Left renal cortex interstitium (tissue), 4 donors: ENCODE results near the gene TMTC2. TPM values are rescaled to one million over a fixed set of nuclear protein-coding genes. Genes with fewer than 3 reads are reported as not detected.

Experiments
- DNase-seq, 4 donors: peaks; one replicate each; pipeline ENCODE4 v3.0.0-alpha.2; 2013; ENCODE audit warnings: low read depth in 4 of 4, low spot score in 2 of 4, missing footprints in 1 of 4
- polyA plus RNA-seq, 4 donors: library from polyadenylated mRNA; unstranded; fragments of 120-200 nt; gene quantifications; one replicate each; pipeline ENCODE4 v1.2.1, GENCODE V29; 2013; ENCODE audit not compliant: insufficient read length in 4 of 4

TMTC2 gene
- polyA plus RNA-seq, 4 donors, result 32.8 to 39.5 (median 38.3) TPM

GRCh38 chr12:82981150-82981549, 294.4 kb downstream of the TMTC2 start:
- no peak for DNase-seq

- no peak for DNase-seq
These were observed 307.4 kb downstream of the TMTC2 start for GRCh38 chr12:82994117-82994516.

- DNase-seq, result no peak
These were observed 309.6 kb downstream of the TMTC2 start for GRCh38 chr12:82996168-82996812.

GRCh38 chr12:82998509-82998908, 311.8 kb downstream of the TMTC2 start:
- no peak for DNase-seq

- no peak for DNase-seq
These were observed 316.3 kb downstream of the TMTC2 start for GRCh38 chr12:83003026-83003425.

GRCh38 chr12:83005534-83006197, 319.0 kb downstream of the TMTC2 start:
- no peak for DNase-seq

GRCh38 chr12:83008703-83009102, 322.0 kb downstream of the TMTC2 start:
- no peak for DNase-seq

GRCh38 chr12:83010169-83010804, 323.6 kb downstream of the TMTC2 start:
- no peak for DNase-seq

GRCh38 chr12:83015390-83016217, 328.9 kb downstream of the TMTC2 start:
- DNase-seq, result no peak

- no peak for DNase-seq
These were observed 329.6 kb downstream of the TMTC2 start for GRCh38 chr12:83016218-83016835.

GRCh38 chr12:83016991-83017390, 330.3 kb downstream of the TMTC2 start:
- no peak for DNase-seq

- DNase-seq, result no peak
These were observed 331.4 kb downstream of the TMTC2 start for GRCh38 chr12:83018088-83018487.

GRCh38 chr12:83027021-83027723, 340.5 kb downstream of the TMTC2 start:
- no peak for DNase-seq

- no peak for DNase-seq
These were observed 344.5 kb downstream of the TMTC2 start for GRCh38 chr12:83031196-83031595.

GRCh38 chr12:83036847-83037246, 350.1 kb downstream of the TMTC2 start:
- DNase-seq, result no peak

- no peak for DNase-seq
These were observed 352.7 kb downstream of the TMTC2 start for GRCh38 chr12:83039413-83039812.

GRCh38 chr12:83040339-83040738, 353.6 kb downstream of the TMTC2 start:
- DNase-seq, result no peak

- no peak for DNase-seq
These were observed 354.3 kb downstream of the TMTC2 start for GRCh38 chr12:83040991-83041390.

GRCh38 chr12:83042441-83043200, 355.9 kb downstream of the TMTC2 start:
- DNase-seq, result no peak
